ENCODE data around the gene MYO5A.

MYO5A gene

DNA sequence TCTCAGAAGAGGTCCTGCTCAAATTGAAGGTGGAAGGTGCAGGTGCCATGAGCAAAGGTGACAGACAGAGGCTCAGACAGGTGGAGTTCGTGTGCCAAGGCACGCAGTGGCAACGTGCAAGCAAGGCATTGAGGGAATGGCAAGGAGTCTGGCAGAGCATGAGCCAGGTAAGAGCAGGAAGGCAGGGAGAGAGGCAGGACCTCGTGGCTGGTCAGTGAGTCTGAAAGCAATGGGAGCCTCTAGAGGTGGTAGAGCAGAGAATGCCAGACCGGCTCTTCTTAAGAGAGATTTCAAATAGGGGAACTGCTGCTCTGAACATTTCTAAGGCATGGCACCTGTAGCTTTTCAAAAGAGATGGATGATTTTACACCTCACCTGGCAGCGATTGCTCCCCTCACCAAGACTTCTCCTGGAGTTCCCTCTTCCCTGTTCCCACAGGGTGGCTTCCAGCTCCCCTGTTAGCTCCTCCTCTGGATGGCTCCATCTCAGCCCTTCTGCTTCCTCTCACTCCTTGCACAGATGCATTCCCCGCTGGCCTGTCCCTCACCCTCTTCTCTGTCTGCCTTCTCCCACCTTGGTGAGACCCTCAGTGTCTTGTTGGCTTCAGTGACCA is 235.8 kb downstream of the MYO5A start:
- in situ Hi-C loops (cut with MboI; ENCODE audit: low pct_unique_long_range_greater_than_20kb, low sequenced_read_pairs, unreplicated experiment): no loop called here
- no peak for DNase-seq (ENCODE audit: low spot score)

DNA sequence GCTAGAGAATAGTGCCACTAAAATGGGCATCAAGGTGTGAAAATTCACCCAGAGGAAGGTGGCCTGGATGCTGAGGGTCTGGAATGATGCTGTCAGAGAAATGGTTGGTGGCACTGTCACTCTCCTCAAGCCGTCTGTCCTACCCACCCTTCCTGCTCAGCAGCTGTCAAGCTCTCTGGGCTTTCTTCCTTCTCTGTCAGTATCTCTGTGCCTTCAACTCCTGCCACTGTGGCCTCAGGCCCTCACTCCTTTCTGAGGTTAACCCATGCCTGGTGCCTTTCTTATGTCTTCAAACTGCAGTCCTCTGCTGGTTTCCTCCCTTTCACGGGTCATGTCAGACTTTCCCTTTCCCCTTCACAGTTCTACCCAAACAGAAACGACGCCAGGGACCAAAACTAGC is 237.5 kb downstream of the MYO5A start:
- in situ Hi-C loops (cut with MboI; ENCODE audit: low pct_unique_long_range_greater_than_20kb, low sequenced_read_pairs, unreplicated experiment): no loop called here
- DNase-seq (ENCODE audit: low spot score): no peak
- TF ChIP-seq, protein P1, sequence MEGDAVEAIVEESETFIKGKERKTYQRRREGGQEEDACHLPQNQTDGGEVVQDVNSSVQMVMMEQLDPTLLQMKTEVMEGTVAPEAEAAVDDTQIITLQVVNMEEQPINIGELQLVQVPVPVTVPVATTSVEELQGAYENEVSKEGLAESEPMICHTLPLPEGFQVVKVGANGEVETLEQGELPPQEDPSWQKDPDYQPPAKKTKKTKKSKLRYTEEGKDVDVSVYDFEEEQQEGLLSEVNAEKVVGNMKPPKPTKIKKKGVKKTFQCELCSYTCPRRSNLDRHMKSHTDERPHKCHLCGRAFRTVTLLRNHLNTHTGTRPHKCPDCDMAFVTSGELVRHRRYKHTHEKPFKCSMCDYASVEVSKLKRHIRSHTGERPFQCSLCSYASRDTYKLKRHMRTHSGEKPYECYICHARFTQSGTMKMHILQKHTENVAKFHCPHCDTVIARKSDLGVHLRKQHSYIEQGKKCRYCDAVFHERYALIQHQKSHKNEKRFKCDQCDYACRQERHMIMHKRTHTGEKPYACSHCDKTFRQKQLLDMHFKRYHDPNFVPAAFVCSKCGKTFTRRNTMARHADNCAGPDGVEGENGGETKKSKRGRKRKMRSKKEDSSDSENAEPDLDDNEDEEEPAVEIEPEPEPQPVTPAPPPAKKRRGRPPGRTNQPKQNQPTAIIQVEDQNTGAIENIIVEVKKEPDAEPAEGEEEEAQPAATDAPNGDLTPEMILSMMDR (IDR thresholded peaks at IDR 0.05; ENCODE audit: extremely low read depth, insufficient read depth, missing control alignments): no peak

More for the DNA sequence above, 235.8 kb downstream of the MYO5A start:
- TF ChIP-seq, protein P1 (IDR thresholded peaks at IDR 0.05; ENCODE audit: extremely low read depth, insufficient read depth, missing control alignments): no peak

DNA sequence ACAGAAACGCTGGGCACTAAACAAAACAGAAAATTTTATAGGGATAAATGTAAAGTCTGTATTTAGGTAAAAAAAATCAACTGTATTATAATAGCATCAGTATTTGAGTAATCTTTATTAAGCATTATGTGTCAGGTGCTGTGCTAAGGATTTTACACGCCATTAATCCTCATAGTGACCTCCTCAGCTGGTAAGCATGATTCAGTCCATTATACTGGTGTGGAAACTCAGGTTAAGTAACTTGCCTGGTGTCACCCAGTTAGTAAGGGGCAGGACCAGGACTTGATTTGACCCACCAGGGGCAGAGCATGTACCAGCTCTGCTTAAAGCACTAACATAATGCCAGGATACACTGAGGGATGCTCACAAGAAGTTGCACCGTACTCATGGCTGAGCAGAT is 237.9 kb downstream of the MYO5A start:
- TF ChIP-seq, protein P1 (IDR thresholded peaks at IDR 0.05; ENCODE audit: extremely low read depth, insufficient read depth, missing control alignments): no peak
- in situ Hi-C loops (cut with MboI; ENCODE audit: low pct_unique_long_range_greater_than_20kb, low sequenced_read_pairs, unreplicated experiment): no loop called here
- no peak for DNase-seq (ENCODE audit: low spot score)

DNA sequence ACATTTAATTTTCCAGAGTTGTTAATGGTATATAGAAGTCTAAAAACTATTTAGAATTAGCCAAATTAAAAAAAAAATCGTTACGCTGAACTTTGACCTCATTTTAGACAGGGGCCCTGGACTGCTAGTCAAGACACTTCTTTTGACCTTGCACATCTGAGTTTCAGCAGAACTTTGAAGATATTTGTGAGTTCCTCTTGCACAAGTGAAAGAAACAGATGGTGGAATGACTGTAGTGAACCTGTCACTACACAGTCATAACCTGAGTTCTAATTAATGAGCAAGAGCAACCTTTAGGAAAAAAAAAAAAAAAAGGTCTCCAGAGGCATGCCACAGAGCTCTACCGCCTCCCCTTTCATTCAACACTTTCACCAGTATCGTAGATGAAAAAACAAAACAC is 238.4 kb downstream of the MYO5A start:
- in situ Hi-C loops (cut with MboI; ENCODE audit: low pct_unique_long_range_greater_than_20kb, low sequenced_read_pairs, unreplicated experiment): no loop called here
- DNase-seq (ENCODE audit: low spot score): no peak
- TF ChIP-seq, protein P1 (IDR thresholded peaks at IDR 0.05; ENCODE audit: extremely low read depth, insufficient read depth, missing control alignments): no peak

DNA sequence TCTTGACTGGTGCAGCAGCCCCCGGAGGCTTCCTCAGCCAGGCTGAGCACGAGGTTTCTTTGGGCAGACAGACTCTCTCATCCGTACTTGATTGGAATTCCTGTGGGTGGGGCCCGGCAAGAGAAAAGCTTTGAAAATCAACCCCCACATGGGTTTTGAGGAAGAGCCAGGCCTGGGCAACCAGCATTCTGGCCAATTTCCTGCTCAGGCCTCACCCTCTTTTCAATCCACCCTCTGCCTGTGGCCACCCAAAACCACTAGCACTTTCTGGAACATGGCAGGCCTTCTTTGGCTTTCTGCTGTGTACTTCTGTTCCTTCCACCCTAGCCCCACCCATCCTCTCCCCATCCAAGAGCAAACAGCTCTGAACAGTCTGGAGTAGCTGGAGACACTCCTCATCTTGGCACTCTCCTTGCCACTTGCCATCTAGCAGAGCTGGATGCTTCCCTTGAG is 239.0 kb downstream of the MYO5A start:
- no peak for DNase-seq (ENCODE audit: low spot score)
- TF ChIP-seq, protein P1 (IDR thresholded peaks at IDR 0.05; ENCODE audit: extremely low read depth, insufficient read depth, missing control alignments): no peak
- in situ Hi-C loops (cut with MboI; ENCODE audit: low pct_unique_long_range_greater_than_20kb, low sequenced_read_pairs, unreplicated experiment): no loop called here

DNA sequence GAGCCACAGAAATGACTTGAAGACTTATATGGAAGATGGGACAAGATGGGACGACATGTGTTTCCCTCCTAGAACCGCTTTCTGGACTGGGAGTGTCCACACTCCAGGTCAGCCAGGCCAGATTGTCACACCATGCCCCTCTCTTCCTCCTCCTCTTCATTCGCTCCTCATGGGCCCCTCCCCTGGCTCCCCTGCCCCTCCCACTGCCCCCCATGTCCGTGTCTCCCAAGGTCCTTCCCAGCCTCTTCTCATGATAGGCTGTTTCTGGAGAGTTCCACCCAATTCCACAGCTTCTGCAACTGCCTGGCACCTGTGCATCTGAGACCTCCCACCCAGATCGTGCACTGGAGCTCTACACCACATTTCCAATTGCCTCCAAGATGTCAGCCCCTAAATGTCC is 239.7 kb downstream of the MYO5A start:
- DNase-seq (ENCODE audit: low spot score): no peak
- in situ Hi-C loops (cut with MboI; ENCODE audit: low pct_unique_long_range_greater_than_20kb, low sequenced_read_pairs, unreplicated experiment): no loop called here
- TF ChIP-seq, protein P1 (IDR thresholded peaks at IDR 0.05; ENCODE audit: extremely low read depth, insufficient read depth, missing control alignments): no peak

All from GM13977 (cell line).